ENCODE results near the gene FAF1.
"Not testable (repeated sequence)": the region's sequence is repeated elsewhere in the genome, so short reads cannot be mapped to it uniquely, and the experiment has no call there.

FAF1 gene

DNA sequence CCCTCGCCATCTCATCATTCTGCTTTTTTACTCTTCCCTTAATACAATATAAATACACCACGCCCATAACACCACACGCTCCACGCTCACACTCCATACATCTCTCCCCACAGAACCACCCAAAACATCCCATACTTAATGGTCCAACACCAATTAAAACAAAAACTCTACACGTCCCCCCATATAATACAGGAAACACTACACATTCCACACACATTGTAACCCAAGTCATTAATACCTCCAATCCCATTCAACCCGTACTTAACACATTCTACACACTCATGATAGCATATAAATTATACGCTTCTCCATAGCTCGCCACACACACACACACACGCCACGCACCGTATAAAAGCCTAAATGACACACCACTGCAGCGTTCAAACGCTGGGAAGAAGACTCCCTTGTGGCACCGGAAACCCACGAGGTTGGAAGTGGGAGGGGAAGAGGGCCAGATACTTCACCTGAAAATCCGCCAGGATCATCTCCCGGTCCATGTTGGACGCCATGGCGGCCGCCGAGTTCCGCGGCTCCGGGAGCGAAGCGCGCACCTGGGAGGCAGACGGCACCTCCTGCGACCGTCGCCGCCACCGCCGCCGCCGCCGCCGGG lies 659 bp downstream of the FAF1 start:
- DNase-seq (ENCODE audit: low read depth) = no peak

DNA sequence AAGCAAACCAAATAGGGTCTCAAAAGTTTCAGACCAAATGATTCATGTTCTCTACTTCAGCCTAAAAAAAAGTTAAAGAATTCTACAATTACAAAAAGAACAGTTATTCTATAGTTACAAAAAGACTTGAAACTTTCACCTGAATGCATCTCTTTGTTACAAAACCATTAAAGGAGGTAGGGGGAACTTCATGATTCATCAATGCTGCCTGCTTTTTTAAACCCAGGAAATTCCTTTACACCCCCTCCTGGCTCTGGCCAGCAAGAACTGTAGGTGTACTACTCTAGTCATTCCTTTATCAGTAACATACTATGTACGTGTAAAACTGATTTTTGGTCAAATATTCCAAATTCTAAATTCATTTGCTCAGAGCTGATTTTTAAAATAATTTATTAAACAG lies 5.0 kb downstream of the FAF1 start:
- DNase-seq (ENCODE audit: low read depth) = no peak

DNA sequence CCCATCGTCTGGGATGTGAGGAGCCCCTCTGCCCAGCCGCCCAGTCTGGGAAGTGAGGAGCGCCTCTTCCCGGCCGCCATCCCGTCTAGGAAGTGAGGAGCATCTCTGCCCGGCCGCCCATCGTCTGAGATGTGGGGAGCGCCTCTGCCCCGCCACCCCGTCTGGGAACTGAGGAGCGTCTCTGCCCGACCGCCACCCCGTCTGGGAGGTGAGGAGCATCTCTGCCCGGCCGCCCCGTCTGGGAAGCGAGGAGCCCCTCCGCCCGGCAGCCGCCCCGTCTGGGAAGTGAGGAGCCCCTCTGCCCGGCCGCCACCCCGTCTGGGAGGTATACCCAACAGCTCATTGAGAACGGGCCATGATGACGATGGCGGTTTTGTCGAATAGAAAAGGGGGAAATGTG lies 7.5 kb downstream of the FAF1 start:
- DNase-seq (ENCODE audit: low read depth) = not testable (repeated sequence)

DNA sequence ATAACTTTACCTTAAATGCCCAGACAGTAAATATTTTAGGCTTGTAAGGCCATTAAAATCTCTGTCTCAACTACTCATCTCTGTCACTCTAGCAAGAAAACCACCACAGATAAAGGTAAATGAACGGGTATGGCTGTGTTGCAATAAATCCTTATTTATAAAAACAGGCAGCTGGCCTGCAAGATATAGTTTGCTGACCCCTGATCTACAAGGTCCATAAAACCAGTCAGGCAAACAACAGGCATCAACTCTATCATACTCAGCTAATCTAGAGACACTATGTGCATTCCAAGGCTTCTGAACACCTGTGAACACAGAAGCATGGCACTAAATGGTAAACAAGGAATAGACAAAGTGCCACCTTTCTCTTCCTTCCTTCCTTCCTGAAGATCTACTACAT lies 9.7 kb downstream of the FAF1 start:
- DNase-seq (ENCODE audit: low read depth) = no peak

DNA sequence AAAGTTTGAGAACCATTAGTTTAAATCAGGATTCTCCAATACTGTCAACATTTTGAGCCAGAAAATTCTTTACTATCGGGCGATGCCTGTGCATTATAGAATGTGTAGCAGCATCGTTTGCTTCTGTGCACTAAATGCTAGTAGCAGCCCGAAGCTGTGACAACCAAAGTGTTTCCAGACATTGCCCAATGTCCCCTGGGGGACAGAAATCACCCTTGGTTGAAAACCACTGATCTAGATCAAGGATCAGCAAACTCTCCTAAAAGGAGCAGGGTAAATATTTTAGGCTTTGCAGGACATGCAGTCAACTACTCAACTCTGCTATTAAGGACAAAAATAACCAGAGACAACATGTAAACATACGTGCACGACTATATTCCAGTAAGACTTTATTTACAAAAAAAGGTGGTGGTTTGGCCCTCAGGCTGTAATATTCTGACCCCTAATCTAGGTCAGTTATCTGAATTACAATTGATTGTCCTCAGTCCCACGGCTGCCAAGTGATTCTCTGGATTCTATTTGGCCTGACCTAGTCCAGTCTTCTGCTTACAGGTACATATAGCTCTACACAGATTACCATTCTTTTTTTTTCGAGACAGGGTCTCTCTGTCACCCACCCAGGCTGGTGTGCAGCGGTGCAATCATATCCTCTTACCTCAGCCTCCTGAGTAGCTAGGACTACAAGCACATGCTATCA lies 10.6 kb downstream of the FAF1 start:
- DNase-seq (ENCODE audit: low read depth) = no peak

DNA sequence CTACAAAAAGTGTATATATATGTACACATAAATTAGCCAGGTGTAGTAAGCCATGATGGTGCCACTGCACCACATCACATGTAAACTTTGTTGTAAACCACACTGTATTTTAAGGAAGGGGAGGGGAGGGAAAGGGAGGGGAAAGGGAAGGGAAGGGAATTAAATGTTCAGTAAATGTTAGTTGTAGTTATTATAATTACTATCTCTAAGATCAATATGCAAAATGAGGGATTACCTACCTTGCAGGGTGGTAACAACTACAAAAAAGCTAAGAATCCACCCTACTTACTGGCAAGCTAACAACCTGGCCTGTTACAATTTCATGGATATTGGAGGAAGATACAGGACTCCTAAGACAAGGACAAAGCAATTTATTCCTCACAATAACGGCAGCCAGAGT lies 17.7 kb downstream of the FAF1 start:
- DNase-seq (ENCODE audit: low read depth) = no peak

DNA sequence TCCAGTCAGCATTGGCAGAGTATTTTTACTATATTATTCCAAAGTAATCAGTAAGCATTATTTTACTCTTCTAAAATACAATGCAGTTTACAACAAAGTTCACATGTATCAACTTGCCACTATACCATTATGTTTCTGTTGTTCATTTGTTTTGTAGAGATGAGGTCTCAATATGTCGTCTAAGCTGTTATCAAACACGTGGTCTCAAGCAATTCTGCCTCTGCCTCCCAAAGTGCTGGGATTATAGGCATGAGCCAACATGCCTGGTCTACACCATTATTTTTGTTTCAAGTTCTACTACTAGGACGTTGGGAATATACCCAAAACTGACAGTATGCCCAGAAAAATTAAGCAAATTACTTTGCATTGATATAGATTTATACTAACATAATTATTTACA lies 19.8 kb downstream of the FAF1 start:
- DNase-seq (ENCODE audit: low read depth) = no peak

DNA sequence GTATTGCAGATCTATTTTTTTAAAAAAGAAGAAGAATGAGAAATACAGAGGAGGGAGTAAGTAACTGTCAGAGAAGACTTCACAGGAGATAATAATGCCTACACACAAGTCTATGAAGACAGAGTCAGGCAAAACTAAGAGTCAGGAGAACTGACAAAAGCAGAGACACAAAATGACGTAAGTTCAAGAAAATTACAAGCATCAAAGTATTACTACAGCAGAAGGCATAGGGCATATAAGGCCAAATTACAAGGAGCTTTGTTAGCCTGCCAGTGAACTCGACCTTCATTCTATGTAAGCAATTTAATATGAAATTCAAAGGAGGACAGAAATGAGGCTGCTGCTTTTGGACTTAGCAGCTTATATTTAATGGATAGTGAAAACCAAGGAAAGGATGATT lies 23.7 kb downstream of the FAF1 start:
- DNase-seq (ENCODE audit: low read depth) = no peak

DNA sequence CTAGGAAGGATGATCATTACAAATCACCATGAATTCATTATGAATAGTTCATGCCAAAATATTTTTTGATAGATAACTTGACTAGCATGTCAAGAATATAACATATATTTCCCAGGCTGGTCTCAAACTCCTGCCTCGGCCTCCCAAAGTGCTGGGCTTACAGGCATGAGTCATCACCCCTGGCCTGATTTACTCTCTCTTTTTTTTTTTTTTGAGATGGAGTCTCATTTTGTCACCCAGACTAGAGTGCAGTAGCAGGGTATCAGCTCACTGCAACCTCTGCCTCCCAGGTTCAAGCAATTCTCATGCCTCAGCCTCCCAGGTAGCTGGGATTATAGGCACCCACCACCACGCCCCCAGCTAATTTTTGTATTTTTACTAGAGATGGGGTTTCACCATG lies 24.8 kb downstream of the FAF1 start:
- not testable (repeated sequence) for DNase-seq (ENCODE audit: low read depth)

DNA sequence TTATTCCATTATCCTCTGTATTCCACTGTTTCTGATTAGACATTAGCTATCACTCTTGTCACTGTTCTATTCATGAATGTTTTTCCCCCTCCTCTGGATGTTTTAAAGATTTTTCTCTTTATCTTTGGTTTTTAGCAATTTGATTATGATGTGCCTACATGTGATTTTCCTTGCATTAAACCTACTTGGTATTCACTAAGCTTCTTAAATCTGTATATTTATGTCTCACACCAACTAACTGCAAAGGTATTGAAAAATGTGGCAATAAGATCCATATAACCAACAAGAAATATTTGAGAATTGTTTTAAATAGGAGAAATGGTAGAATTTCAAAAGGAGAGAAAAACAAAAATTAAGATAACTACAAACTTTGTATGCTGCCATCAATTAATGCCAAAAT lies 25.2 kb downstream of the FAF1 start:
- no peak for DNase-seq (ENCODE audit: low read depth)

DNA sequence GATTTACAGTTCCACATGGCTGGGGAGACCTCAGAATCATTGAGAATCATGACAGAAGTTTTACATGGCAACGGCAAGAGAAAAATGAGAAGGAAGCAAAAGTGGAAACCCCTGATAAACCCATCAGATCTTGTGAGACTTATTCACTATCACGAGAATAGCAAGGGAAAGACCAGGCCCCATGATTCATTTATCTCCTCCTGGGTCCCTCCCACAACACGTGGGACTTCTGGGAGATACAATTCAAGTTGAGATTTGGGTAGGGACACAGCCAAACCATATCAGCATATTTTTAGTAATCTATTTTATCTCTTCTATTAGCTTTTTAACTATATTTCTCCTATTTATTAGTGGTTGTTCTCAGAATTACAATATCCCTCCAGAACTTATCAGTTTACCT lies 26.3 kb downstream of the FAF1 start:
- not testable (repeated sequence) for DNase-seq (ENCODE audit: low read depth)

DNA sequence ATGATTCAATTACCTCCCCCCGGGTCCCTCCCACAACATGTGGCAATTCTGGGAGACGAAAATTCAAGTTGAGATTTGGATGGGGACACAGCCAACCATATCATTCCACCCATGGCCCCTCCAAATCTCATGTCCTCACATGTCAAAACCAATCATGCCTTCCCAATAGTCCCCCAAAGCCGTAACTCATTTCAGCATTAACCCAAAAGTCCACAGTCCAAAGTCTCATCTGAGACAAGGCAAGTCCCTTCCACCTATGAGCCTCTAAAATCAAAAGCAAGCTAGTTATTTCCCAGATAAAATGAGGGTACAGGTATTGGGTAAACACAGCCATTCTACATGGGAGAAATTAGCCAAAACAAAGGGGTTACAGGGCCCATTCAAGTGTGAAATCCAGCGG lies 28.0 kb downstream of the FAF1 start:
- not testable (repeated sequence) for DNase-seq (ENCODE audit: low read depth)

DNA sequence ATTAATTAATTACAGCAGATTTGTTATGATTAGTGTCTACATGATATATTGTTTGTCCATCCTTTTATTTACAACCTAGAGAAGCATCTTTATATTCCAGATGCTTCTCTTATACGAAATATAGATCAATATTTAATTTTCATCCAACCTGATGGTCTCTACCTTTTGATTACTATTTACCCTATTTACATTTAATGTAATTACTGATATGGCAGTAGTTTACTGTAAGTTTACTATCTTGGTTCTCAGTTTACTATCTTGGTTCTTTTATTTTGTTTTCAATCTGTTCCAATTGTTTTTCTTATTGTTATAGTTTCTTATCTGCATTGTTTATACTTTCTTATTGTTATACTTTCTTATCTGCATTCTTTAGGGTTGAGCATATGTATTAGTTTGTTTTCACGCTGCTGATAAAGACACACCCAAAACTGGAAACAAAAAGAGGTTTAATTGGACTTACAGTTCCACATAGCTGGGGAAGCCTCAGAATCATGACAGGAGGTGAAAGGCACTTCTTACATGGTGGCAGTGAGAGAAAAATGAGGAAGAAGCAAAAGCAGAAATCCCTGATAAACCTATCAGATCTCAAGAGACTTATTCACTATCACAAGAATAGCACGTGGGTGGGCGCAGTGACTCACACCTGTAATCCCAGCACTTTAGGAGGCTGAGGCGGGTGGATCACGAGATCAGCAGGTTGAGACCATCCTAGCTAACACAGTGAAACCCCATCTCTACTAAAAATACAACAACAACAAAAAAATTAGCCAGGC lies 28.9 kb downstream of the FAF1 start:
- peak; percentile 2 for DNase-seq (ENCODE audit: low read depth)

DNA sequence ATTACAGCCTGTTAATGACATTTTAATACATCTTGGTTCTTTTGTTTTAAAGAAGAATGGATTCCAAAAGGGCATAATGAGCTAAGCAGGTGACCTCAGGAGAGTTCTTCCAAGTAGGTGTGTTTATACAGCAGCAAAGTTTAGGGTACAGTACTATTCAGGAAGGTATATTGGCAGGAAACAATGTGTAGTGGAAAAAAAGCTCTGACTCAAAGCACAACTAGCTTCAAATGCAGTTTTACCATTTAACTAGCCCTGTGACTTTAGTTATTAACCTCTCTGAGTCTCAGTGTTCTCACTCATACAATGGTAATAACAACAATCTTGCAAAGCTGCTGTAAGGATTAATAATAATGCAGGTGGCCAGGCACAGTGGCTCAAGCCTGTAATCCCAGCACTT lies 29.9 kb downstream of the FAF1 start:
- no peak for DNase-seq (ENCODE audit: low read depth)

DNA sequence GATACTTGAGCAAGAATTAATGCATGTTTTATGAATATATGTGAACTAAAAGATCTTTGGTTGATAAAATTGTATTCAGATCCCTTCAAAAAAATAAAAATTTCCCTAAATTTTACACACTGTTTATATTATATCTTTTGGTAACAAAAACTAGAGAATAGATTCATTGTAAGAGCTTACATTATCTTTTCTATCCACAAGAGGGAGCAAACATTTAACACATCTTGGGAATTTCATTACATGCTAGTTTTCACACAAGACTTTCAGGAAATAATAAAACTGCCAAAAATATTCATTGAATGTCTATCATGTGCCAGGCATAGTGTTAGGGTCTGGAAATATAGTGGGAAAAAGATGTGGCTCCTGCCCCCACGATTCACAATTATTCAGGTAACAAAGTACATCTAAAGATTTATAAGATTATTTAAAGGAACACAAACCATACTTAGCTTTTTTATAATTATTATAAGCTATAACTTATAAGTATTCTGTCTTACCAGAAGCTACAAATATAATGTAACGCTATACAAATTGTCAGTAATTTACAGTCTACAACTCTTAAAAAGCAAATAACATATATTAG lies 30.6 kb downstream of the FAF1 start:
- DNase-seq (ENCODE audit: low read depth) = no peak

DNA sequence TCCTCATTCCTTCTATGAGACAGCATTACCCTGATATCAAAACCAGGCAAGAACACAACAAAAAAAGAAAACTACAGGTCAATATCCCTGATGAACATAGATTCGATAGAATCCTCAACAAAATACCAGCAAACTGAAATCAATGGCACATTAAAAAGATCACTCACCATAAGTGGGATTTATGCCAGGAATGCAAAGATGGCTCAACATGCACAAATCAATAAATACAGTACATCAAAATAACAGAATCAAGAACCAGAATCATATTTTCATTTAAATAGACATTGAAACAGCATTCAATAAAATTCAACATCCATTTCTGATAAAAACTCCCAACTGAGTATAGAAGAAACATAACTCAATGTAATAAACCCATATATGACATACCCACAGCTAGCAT lies 36.5 kb downstream of the FAF1 start:
- no peak for DNase-seq (ENCODE audit: low read depth)

DNA sequence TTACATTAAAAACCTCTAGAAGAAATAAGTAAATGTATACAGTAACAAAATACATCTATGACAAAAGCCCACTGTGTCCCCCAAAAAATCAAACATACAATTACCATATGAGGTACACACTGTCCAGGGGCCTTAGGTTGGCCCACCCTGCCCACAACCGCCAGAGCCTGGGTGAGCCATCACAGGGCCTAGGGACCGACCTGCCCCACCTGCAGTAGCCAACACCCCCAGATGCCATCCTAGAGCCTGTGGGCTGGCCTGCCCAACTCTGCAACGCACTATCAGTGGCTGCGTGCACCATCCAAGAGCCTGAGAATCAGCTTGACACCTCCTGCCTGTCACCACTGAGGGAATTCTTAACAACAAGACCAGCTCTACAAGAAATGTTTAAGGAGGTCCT lies 39.0 kb downstream of the FAF1 start:
- no peak for DNase-seq (ENCODE audit: low read depth)

DNA sequence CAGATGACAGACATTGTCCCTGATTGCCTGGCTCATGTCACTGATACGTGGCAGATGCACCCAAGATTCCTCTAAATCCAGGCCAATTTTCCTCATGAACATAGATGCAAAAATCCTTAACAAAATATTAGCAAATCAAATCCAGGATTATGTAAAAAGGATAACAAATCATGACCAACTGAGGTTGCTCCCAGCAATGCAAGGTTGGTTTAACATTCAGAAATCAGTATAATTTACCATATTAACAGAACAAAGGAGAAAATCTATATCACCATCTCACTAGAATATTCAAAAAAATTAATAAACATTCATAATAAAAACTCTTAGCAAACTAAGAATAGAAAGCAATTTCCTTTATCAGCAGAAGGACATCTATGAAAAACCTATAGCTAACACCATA lies 39.7 kb downstream of the FAF1 start:
- DNase-seq (ENCODE audit: low read depth) = no peak

DNA sequence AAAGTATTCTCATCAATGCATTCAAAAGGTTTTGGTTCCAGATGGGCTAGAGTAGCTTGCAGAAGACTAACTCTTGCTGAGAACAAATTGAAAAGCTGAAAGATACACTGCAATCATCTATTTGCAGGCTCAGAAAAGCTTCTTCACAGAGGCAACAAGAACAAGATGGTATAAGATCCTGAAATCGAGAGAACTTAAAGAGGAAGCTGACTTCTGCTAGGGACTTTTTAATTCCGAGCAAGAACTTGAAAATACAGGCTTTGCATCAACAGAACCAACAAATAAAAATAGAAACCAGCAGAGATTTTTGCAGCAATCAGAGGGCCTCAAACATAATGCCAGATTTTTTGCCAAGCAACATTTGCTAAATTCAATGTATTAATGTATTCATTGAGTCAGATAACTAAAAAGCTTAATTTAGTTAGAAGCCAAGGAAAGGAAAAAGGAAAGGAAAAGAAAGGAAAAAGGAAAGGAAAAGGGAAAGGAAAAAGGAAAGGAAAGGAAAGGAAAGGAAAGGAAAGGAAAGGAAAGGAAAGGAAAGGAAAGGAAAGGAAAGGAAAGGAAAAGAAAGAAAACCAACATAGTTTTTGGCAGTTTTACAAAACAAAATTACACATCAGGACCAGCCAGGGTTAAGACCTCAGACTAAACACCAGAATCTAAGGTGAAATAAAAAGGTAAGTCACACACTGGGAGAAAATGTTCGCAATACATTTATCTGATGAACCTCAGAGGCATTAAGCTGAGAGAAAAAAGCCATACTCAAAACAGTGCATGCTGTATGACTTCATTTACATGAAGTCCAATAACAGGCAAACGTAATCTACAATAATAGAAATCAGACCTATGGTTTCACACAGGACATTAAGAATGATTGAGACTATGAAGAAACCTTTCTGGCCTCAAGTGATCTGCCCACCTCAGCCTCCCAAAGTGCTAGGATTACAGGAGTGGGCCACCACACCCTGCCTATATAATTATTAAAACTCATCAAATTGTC lies 42.6 kb downstream of the FAF1 start:
- DNase-seq (ENCODE audit: low read depth) = no peak

DNA sequence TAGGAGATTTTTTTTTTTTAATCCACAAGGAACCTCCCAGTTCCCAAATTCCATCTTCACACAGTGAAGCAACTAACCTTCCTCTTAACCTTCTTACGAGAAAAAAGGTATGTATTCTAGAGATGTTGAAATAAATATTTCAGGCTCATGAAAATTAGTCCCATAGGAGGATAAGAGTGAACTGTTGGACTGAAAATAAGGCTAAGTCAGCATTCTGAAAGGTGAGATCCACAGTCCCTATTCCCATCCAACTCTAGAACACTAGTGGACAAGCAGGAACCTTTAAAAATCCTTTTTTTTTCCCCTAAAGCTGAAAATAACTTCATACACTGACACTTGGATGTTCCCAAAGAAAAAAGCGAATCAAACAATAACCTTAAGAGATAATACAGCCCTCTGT lies 44.4 kb downstream of the FAF1 start:
- DNase-seq (ENCODE audit: low read depth) = no peak

DNA sequence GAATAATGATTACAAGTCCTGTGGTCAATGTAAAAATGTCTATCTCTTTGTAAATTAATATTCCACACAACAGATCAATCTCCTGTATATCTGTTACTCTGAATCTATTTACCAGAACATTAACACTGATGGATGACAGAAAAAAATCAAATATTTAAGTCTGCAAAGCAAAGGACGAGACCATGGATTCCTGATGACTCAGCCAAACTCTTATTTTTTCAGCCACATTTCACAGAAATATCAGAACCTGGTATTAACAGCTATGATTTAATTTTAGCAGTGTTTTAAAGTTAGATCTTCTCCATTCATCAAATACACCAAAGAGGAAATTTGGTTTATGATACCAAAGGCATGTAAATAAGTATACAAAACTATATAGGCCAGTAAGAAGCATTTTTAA lies 46.1 kb downstream of the FAF1 start:
- no peak for DNase-seq (ENCODE audit: low read depth)

DNA sequence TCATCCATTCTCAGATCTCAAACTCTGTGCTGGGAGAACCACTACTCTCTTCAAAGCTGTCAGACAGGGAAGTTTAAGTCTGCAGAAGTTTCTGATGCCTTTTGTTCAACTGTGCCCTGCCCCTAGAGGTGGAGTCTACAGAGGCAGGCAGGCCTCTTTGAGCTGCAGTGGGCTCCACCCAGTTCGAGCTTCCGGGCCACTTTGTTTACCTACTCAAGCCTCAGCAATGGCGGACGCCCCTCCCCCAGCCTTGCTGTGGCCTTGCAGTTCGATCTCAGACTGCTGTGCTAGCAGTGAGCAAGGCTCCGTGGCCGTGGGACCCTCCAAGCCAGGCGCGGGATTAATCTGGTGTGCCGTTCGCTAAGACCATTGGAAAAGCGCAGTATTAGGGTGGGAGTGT lies 49.7 kb downstream of the FAF1 start:
- not testable (repeated sequence) for DNase-seq (ENCODE audit: low read depth)

Data from stimulated activated CD8-positive, alpha-beta memory T cell treated with anti-CD3 and anti-CD28 coated beads, Interleukin-7, amount 100 ng/mL, for 24 hours (primary cell).